Tibial nerve (tissue), 4 donors: ENCODE results near the gene BATF. TPM values are rescaled to one million over a fixed set of nuclear protein-coding genes. Genes with fewer than 3 reads are reported as not detected.

Experiments used
- DNase-seq, 2 donors: peaks; one replicate each; pipeline ENCODE4 v3.0.0-alpha.2; 2019; ENCODE audit warnings: low spot score in 2 of 2
- H3K27ac ChIP-seq, 4 donors: fragments of 200-600 bp; sonication (generic) in 3 of 4; one replicate each; pipeline ENCODE4 v1.5.1; 2017 to 2019; ENCODE audit warnings: mild to moderate bottlenecking in 1 of 4
- H3K27me3 ChIP-seq, 2 donors: fragments of 200-600 bp; sonication (generic) in 1 of 2; one replicate each; pipeline versions ENCODE4 v1.5.1 to v1.6.0; 2017 to 2019
- H3K36me3 ChIP-seq, 3 donors: fragments of 200-600 bp; sonication (generic); one replicate each; pipeline ENCODE4 v1.5.1; 2018 to 2019
- H3K4me1 ChIP-seq, 4 donors: fragments of 200-600 bp; sonication (generic) in 3 of 4; one replicate each; pipeline ENCODE4 v1.5.1; 2017 to 2019
- H3K4me3 ChIP-seq, 4 donors: fragments of 200-600 bp; sonication (generic) in 3 of 4; one replicate each; pipeline ENCODE4 v1.5.1; 2017 to 2019; ENCODE audit warnings: mild to moderate bottlenecking in 1 of 4, moderate library complexity in 1 of 4
- H3K9me3 ChIP-seq, 4 donors: fragments of 200-600 bp; sonication (generic) in 3 of 4; one replicate each; pipeline ENCODE4 v1.5.1; 2017 to 2019
- EP300 ChIP-seq, 2 donors: sonication (generic); formaldehyde crosslinking; IDR thresholded peaks; one replicate each; pipeline ENCODE4 v1.6.1; 2017; ENCODE audit warnings: antibody characterized with exemption in 2 of 2, mild to moderate bottlenecking in 1 of 2
- POLR2A ChIP-seq, 2 donors: fragments of 450-650 bp; IDR thresholded peaks; one replicate each; pipeline ENCODE4 v1.6.1; 2017; ENCODE audit warnings: antibody characterized with exemption in 2 of 2, mild to moderate bottlenecking in 2 of 2, moderate library complexity in 2 of 2
- WGBS, 2 donors: methylation state at CpG; one replicate each; pipeline ENCODE4 v1.1.5; 2018; 5-methylcytosine and 5-hydroxymethylcytosine counted together
- total RNA-seq, 4 donors: library from RNA; depleted of rRNA; stranded (reverse); fragments of >200 nt; gene quantifications; one replicate each; pipeline ENCODE4 v1.1.0, GENCODE V29; 2016
- TF ChIP-seq, protein P1 (sequence below), 5 experiments: fragments of 200-600 bp in 3 of 5; fragments of 450-650 bp in 2 of 5; sonication (generic) in 3 of 5; IDR thresholded peaks; one replicate each; pipeline ENCODE4 v1.5.1; 2016 to 2019; ENCODE audit warnings: antibody characterized with exemption in 5 of 5, mild to moderate bottlenecking in 3 of 5, moderate library complexity in 2 of 5

BATF gene
- total RNA-seq, 4 donors from 2014 or later, result 3.8 to 11.1 (median 6.3) TPM; not detected in 1

DNA sequence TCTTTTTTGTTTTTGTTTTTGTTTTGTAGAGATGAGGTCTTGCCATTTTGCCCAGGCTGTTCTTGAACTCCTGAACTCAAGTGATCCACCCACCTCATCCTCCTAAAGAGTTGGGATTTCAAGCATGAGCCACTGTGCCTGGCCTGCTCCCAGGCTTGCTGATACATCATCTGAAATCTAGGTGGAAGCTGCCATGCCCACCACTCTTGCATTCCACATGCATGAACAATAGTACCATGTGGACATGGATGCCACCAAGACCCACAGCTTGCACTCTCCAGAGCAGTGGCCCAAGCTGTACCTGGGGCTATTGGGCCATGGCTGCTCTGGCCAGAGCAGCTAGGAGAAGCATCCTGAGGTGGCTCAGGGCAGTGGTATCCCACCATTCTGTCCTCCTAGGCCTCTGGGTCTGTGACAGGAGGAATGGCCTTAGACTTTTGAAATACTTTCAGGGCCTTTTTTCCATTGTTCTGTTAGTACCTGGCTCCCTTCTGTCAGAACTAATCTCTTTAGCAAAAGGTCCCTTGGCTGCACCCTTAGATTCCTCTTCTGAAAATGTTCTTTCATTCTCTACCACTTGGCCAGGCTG, 69.8 kb downstream of the BATF start:
- Histone ChIP-seq H3K27ac (no peak overlapping the region), H3K9me3 (no peaks in the 10 kb centered on the region), H3K4me1 (peaks cover 0 to 37% (median 2%) of the 10 kb centered on the region in 4 donors), H3K36me3 (peaks cover 0 to 32% (median 0%) of the 10 kb centered on the region in 3 donors), H3K4me3 (no peak overlapping the region), H3K27me3 (no peaks in the 10 kb centered on the region)
- no peak for DNase-seq
- TF ChIP-seq EP300 (IDR thresholded peaks at IDR 0.05), result no peak
- no peak for TF ChIP-seq POLR2A (IDR thresholded peaks at IDR 0.05)
- TF ChIP-seq, protein P1, sequence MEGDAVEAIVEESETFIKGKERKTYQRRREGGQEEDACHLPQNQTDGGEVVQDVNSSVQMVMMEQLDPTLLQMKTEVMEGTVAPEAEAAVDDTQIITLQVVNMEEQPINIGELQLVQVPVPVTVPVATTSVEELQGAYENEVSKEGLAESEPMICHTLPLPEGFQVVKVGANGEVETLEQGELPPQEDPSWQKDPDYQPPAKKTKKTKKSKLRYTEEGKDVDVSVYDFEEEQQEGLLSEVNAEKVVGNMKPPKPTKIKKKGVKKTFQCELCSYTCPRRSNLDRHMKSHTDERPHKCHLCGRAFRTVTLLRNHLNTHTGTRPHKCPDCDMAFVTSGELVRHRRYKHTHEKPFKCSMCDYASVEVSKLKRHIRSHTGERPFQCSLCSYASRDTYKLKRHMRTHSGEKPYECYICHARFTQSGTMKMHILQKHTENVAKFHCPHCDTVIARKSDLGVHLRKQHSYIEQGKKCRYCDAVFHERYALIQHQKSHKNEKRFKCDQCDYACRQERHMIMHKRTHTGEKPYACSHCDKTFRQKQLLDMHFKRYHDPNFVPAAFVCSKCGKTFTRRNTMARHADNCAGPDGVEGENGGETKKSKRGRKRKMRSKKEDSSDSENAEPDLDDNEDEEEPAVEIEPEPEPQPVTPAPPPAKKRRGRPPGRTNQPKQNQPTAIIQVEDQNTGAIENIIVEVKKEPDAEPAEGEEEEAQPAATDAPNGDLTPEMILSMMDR (IDR thresholded peaks at IDR 0.05), result no peak

DNA sequence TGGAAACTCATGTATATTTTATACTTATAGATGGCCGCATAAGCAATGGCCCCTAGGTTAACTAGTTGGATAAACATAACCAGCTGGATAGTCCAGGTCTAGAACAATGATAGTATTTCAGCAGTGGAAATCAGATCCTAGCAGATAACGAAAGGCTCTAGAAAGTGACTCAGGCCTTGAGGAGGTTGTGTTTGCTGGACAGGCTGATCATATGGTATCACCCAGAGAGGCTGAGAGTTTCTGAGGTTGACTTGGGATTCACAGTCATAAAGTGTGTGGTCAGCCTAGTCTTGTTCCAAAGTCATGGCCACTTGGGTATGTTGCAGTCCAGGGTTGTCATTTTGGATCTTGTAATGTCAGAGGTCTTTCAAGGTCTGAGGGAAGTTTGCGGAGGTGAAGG, 73.0 kb downstream of the BATF start:
- no peaks in the 10 kb centered on the region for H3K9me3 ChIP-seq
- peaks cover 0 to 22% (median 0%) of the 10 kb centered on the region in 3 donors for H3K36me3 ChIP-seq
- no peak for TF ChIP-seq EP300 (IDR thresholded peaks at IDR 0.05)
- H3K27ac ChIP-seq, result no peak overlapping the region
- WGBS, 2 donors, result 91 to 97% methylated on average over 3 of the region's 3 CpGs
- H3K27me3 ChIP-seq, result no peaks in the 10 kb centered on the region
- peaks cover 0 to 33% (median 2%) of the 10 kb centered on the region in 4 donors for H3K4me1 ChIP-seq
- H3K4me3 ChIP-seq, result no peak overlapping the region
- DNase-seq, result no peak

Other genes starting within 250 kb of the BATF start
- 1,000 to 10,000 TPM in 1 of 4 donors, 100 to 1,000 TPM in 3; 373 to 1,352 (median 619) TPM for gene FOS, start 243.6 kb upstream of the BATF start, total RNA-seq
- gene JDP2, start 94.4 kb upstream of the BATF start, total RNA-seq, result 100 to 1,000 TPM in 2 of 4 donors, 10 to 100 TPM in 2; 82.3 to 147 (median 106) TPM
- 10 to 100 TPM; 65.9 to 86.1 (median 74.4) TPM for gene FLVCR2, start 56.2 kb downstream of the BATF start, total RNA-seq
- gene ERG28, start 138.4 kb downstream of the BATF start, total RNA-seq, result 1 to 10 TPM; 4.5 to 7.6 (median 5.1) TPM
- gene TTLL5, start 138.8 kb downstream of the BATF start, total RNA-seq, result 10 to 100 TPM; 36.3 to 61.8 (median 36.7) TPM